ENCODE data around the gene SIGLEC1. TPM values are rescaled to one million over a fixed set of nuclear protein-coding genes. Genes with fewer than 3 reads are reported as not detected.

Gene SIGLEC1
- total and polyA plus RNA-seq, 2 donors (not counting 1 experiment from before 2014, with no cell fraction given): 0.06 to 0.15 TPM

DNA sequence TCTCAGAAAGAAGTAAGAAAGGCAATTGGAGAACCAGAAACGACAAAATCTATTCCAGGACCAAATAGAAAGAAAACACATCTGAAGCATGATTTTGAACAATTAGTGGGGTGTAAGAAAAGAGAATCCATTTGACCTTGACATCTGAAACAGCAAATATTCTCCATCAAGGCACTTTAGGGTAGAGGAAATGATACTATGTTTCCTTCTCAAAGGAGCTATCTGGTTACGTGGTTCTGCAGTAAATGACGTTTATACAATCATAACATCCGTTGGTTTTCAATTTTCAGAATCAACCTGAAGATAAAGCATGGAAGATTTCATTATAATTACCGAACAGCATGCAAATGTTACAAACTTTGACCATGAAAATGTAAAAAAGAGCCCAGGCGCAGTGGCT lies 8.2 kb upstream of the SIGLEC1 start:
- no peaks in the 10 kb centered on the region for H4K20me1 ChIP-seq (ENCODE audit: control insufficient read depth, insufficient read depth, low read length, poor library complexity, severe bottlenecking)
- ChIA-PET CTCF (interaction anchor here (0.7 kb wide), 1 partner anchor 45 kb away, joined by 3 read pairs; no protein-coding TSS in a partner anchor), POLR2A (no interaction called here)
- Mint-ChIP-seq H3K27me3 (peaks cover 38% of the 10 kb centered on the region), H3K27ac (no peak overlapping the region), H3K4me3 (no peak overlapping the region), H3K9me3 (ENCODE audit: insufficient read depth) (no peaks in the 10 kb centered on the region), H3K4me1 (no peaks in the 10 kb centered on the region)
- WGBS (ENCODE audit: insufficient coverage): 93% methylated on average over 3 of the region's 6 CpGs
- no peak overlapping the region for H3K4me2 ChIP-seq (replicated peaks; ENCODE audit: low read depth, low read length, poor library complexity, severe bottlenecking)
- ATAC-seq (ENCODE audit: low read depth) (no peak), DNase-seq (no peak)
- no peaks in the 10 kb centered on the region for H3K79me2 ChIP-seq (ENCODE audit: control insufficient read depth, insufficient read depth, low read length)
- TF ChIP-seq, protein P1, sequence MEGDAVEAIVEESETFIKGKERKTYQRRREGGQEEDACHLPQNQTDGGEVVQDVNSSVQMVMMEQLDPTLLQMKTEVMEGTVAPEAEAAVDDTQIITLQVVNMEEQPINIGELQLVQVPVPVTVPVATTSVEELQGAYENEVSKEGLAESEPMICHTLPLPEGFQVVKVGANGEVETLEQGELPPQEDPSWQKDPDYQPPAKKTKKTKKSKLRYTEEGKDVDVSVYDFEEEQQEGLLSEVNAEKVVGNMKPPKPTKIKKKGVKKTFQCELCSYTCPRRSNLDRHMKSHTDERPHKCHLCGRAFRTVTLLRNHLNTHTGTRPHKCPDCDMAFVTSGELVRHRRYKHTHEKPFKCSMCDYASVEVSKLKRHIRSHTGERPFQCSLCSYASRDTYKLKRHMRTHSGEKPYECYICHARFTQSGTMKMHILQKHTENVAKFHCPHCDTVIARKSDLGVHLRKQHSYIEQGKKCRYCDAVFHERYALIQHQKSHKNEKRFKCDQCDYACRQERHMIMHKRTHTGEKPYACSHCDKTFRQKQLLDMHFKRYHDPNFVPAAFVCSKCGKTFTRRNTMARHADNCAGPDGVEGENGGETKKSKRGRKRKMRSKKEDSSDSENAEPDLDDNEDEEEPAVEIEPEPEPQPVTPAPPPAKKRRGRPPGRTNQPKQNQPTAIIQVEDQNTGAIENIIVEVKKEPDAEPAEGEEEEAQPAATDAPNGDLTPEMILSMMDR (IDR thresholded peaks at IDR 0.05): no peak
- no peak for TF ChIP-seq EZH2 (IDR thresholded peaks at IDR 0.05; ENCODE audit: borderline replicate concordance, insufficient read depth, low read depth, low read length, poor library complexity, severe bottlenecking)
- no peak overlapping the region for H2AFZ ChIP-seq (ENCODE audit: insufficient read depth, low read depth, low read length, poor library complexity, severe bottlenecking)
- H3K4me1 ChIP-seq (ENCODE audit: control insufficient read depth in 2 of 2, insufficient read depth in 2 of 2, low read length in 2 of 2): no peaks in the 10 kb centered on the region
- no peak overlapping the region for H3K27ac ChIP-seq (ENCODE audit: low read length in 2 of 2)
- H3K27me3 ChIP-seq (replicated peaks in 1 of 4; ENCODE audit: control extremely low read depth in 1 of 4, control insufficient read depth in 3 of 4, insufficient read depth in 4 of 4, low read length in 3 of 4): peaks cover 0 to 2% (median 0%) of the 10 kb centered on the region in 4 experiments
- no peaks in the 10 kb centered on the region for H3K36me3 ChIP-seq (replicated peaks in 1 of 2; ENCODE audit: control extremely low read depth in 1 of 2, control insufficient read depth in 1 of 2, extremely low read depth in 1 of 2, insufficient read depth in 2 of 2, low read length in 1 of 2)
- intact Hi-C loops (cut with micrococcal nuclease): no loop called here
- H3K9me3 ChIP-seq (ENCODE audit: control extremely low read depth in 1 of 3, control insufficient read depth in 2 of 3, insufficient read depth in 1 of 3, low read length in 2 of 3): peaks cover 0 to 1% (median 0%) of the 10 kb centered on the region in 3 donors
- no peak overlapping the region for H3K9ac ChIP-seq (ENCODE audit: low read length)
- no peak overlapping the region for H3K4me3 ChIP-seq (ENCODE audit: control extremely low read depth in 1 of 5, extremely low read depth in 1 of 5, insufficient read depth in 1 of 5, low read depth in 2 of 5, low read length in 4 of 5)

DNA sequence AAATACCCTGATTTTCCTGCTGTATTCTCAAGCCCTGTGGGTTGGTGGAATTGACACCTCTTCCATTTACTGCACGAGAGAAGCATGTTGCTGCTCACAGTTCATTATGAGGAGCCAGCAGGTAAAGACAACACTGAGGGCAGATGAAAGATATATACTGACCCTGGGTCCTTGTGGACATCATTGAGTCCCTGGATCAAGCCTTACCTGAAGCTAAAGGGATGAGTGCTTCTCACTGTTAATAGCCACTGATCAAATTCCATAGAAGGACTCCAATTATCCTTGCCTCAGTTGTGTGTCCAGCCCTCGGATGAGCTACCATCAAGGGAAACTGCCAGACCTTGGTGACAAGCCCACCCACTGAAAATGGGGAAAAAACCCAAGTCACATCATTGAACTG lies 7.7 kb upstream of the SIGLEC1 start:
- Mint-ChIP-seq H3K27me3 (peaks cover 38% of the 10 kb centered on the region), H3K27ac (no peak overlapping the region), H3K4me3 (no peak overlapping the region), H3K4me1 (no peaks in the 10 kb centered on the region), H3K9me3 (ENCODE audit: insufficient read depth) (no peaks in the 10 kb centered on the region)
- CTCF ChIA-PET: no interaction called here
- H3K4me3 ChIP-seq (ENCODE audit: control extremely low read depth in 1 of 5, extremely low read depth in 1 of 5, insufficient read depth in 1 of 5, low read depth in 2 of 5, low read length in 4 of 5): no peak overlapping the region
- 0% methylated on average over 1 of the region's 2 CpGs for WGBS (ENCODE audit: insufficient coverage)
- no peaks in the 10 kb centered on the region for H4K20me1 ChIP-seq (ENCODE audit: control insufficient read depth, insufficient read depth, low read length, poor library complexity, severe bottlenecking)
- no peak overlapping the region for H2AFZ ChIP-seq (ENCODE audit: insufficient read depth, low read depth, low read length, poor library complexity, severe bottlenecking)
- no peaks in the 10 kb centered on the region for H3K36me3 ChIP-seq (replicated peaks in 1 of 2; ENCODE audit: control extremely low read depth in 1 of 2, control insufficient read depth in 1 of 2, extremely low read depth in 1 of 2, insufficient read depth in 2 of 2, low read length in 1 of 2)
- intact Hi-C loops (cut with micrococcal nuclease): no loop called here
- no peaks in the 10 kb centered on the region for H3K4me1 ChIP-seq (ENCODE audit: control insufficient read depth in 2 of 2, insufficient read depth in 2 of 2, low read length in 2 of 2)
- H3K9ac ChIP-seq (ENCODE audit: low read length): no peak overlapping the region
- no peak for DNase-seq
- no peak overlapping the region for H3K4me2 ChIP-seq (replicated peaks; ENCODE audit: low read depth, low read length, poor library complexity, severe bottlenecking)
- no peak overlapping the region for H3K27ac ChIP-seq (ENCODE audit: low read length in 2 of 2)
- H3K9me3 ChIP-seq (ENCODE audit: control extremely low read depth in 1 of 3, control insufficient read depth in 2 of 3, insufficient read depth in 1 of 3, low read length in 2 of 3): peaks cover 0 to 1% (median 0%) of the 10 kb centered on the region in 3 donors
- H3K27me3 ChIP-seq (replicated peaks in 1 of 4; ENCODE audit: control extremely low read depth in 1 of 4, control insufficient read depth in 3 of 4, insufficient read depth in 4 of 4, low read length in 3 of 4): no peaks in the 10 kb centered on the region
- TF ChIP-seq, protein P1 (IDR thresholded peaks at IDR 0.05): no peak
- TF ChIP-seq EZH2 (IDR thresholded peaks at IDR 0.05; ENCODE audit: borderline replicate concordance, insufficient read depth, low read depth, low read length, poor library complexity, severe bottlenecking): no peak
- no peaks in the 10 kb centered on the region for H3K79me2 ChIP-seq (ENCODE audit: control insufficient read depth, insufficient read depth, low read length)
- POLR2A ChIA-PET: no interaction called here
- no peak for ATAC-seq (ENCODE audit: low read depth)

All from B cell (primary cell).